Keratinocyte (primary cell): Measurements from ENCODE around the gene CCDC197.

Source experiments
- EZH2 ChIP-seq: IDR thresholded peaks from one replicate; pipeline ENCODE4 v1.6.1; 2012; ENCODE audit warnings: inconsistent platforms, mild to moderate bottlenecking, low read length, moderate library complexity
- TF ChIP-seq, protein P1 (sequence below), 3 experiments: IDR thresholded peaks in 1 of 3; conservative IDR thresholded peaks in 1 of 3; optimal IDR thresholded peaks in 1 of 3; 2 replicates in 2 of 3; 3 replicates in 1 of 3; pipeline versions ENCODE3 to v1.5.1; 2011; ENCODE audit warnings: low read length in 3 of 3, mild to moderate bottlenecking in 3 of 3, moderate library complexity in 2 of 3, control low read depth in 1 of 3, inconsistent platforms in 1 of 3; ENCODE audit not compliant: insufficient read depth in 2 of 3; ENCODE audit errors: extremely low read depth in 1 of 3

DNA sequence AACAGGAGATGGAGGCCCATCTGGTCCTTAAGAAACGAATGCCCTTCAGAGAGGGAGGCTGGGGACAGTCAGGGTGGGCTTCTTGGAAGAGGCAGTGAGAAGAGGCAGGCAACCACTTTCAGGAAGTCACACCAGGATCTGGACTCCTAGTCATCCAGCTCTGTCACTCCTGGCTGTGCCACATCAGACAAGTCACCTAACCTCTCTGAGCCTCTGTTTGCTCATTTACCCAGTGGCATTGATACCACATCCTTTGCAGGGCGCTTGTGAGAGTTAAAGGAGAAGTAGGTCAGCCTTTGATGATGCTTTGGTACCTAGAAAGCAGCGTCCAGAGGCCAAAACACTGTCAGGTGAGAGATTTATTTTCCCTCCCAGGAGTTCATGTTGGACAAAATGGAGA, 11.1 kb downstream of the CCDC197 start:
- TF ChIP-seq, protein P1, sequence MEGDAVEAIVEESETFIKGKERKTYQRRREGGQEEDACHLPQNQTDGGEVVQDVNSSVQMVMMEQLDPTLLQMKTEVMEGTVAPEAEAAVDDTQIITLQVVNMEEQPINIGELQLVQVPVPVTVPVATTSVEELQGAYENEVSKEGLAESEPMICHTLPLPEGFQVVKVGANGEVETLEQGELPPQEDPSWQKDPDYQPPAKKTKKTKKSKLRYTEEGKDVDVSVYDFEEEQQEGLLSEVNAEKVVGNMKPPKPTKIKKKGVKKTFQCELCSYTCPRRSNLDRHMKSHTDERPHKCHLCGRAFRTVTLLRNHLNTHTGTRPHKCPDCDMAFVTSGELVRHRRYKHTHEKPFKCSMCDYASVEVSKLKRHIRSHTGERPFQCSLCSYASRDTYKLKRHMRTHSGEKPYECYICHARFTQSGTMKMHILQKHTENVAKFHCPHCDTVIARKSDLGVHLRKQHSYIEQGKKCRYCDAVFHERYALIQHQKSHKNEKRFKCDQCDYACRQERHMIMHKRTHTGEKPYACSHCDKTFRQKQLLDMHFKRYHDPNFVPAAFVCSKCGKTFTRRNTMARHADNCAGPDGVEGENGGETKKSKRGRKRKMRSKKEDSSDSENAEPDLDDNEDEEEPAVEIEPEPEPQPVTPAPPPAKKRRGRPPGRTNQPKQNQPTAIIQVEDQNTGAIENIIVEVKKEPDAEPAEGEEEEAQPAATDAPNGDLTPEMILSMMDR (optimal IDR thresholded peaks at IDR 0.05 in 1 of 3, IDR thresholded peaks at IDR 0.05 in 1 of 3, conservative IDR thresholded peaks at IDR 0.05 in 1 of 3; ENCODE audit: extremely low read depth in 1 of 3, insufficient read depth in 2 of 3, low read length in 3 of 3), result no peak
- no peak for TF ChIP-seq EZH2
